WTC11 (cell line): Measurements from ENCODE around the gene NUDT3. TPM values are rescaled to one million over a fixed set of nuclear protein-coding genes. Genes with fewer than 3 reads are reported as not detected.
A peak's percentile ranks its signal among the peaks of the same experiment; 100 is the strongest.

Experiments used
- ATF1 ChIP-seq: sonication (generic); formaldehyde crosslinking; IDR thresholded peaks from 2 replicates; pipeline ENCODE4 v1.8.1; 2023; ENCODE audit warnings: mild to moderate bottlenecking, moderate library complexity, missing genetic modification reagents
- CREB1 ChIP-seq: sonication (generic); formaldehyde crosslinking; IDR thresholded peaks from 2 replicates; pipeline ENCODE4 v1.8.0; 2023; ENCODE audit warnings: mild to moderate bottlenecking, missing genetic modification reagents
- ELF4 ChIP-seq: sonication (generic); formaldehyde crosslinking; IDR thresholded peaks from 2 replicates; pipeline ENCODE4 v1.8.1; 2022; ENCODE audit warnings: low read depth, mild to moderate bottlenecking, moderate library complexity, missing genetic modification reagents
- FOXP1 ChIP-seq: sonication (generic); formaldehyde crosslinking; IDR thresholded peaks from 2 replicates; pipeline ENCODE4 v1.8.0; 2022; ENCODE audit warnings: missing genetic modification reagents, mild to moderate bottlenecking, moderate library complexity, borderline replicate concordance
- HMGA2 ChIP-seq: fragments of 250-450 bp; sonication (Bioruptor Pico); IDR thresholded peaks from 2 replicates; pipeline ENCODE4 v1.4.0; 2021; ENCODE audit warnings: mild to moderate bottlenecking, moderate library complexity
- IRF2 ChIP-seq: sonication (generic); formaldehyde crosslinking; IDR thresholded peaks from 2 replicates; pipeline ENCODE4 v1.8.0; 2022; ENCODE audit warnings: low read depth, missing genetic modification reagents, borderline replicate concordance
- MLX ChIP-seq: sonication (generic); formaldehyde crosslinking; IDR thresholded peaks from 2 replicates; pipeline ENCODE4 v1.8.1; 2023; ENCODE audit warnings: mild to moderate bottlenecking, missing genetic modification reagents, moderate library complexity
- NFE2L1 ChIP-seq: sonication (generic); formaldehyde crosslinking; IDR thresholded peaks from 2 replicates; pipeline ENCODE4 v1.8.1; 2023; ENCODE audit warnings: missing genetic modification reagents
- NR1H2 ChIP-seq: sonication (generic); formaldehyde crosslinking; IDR thresholded peaks from 2 replicates; pipeline ENCODE4 v1.9.0; 2021; ENCODE audit warnings: mild to moderate bottlenecking, moderate library complexity, missing genetic modification reagents
- OVOL2 ChIP-seq: fragments of 250-450 bp; sonication (Bioruptor Pico); IDR thresholded peaks from 2 replicates; pipeline ENCODE4 v1.9.0; 2021; ENCODE audit warnings: mild to moderate bottlenecking, borderline replicate concordance
- PRRX2 ChIP-seq: fragments of 250-450 bp; sonication (Bioruptor Pico); IDR thresholded peaks from 2 replicates; pipeline ENCODE4 v1.8.0; 2021; ENCODE audit warnings: mild to moderate bottlenecking
- SP1 ChIP-seq: sonication (generic); formaldehyde crosslinking; conservative IDR thresholded peaks from 2 replicates; pipeline ENCODE4 v1.8.1; 2022; ENCODE audit warnings: missing genetic modification reagents
- USF2 ChIP-seq: sonication (generic); formaldehyde crosslinking; IDR thresholded peaks from 2 replicates; pipeline ENCODE4 v1.8.1; 2023; ENCODE audit warnings: mild to moderate bottlenecking, missing genetic modification reagents, moderate library complexity
- ZBTB21 ChIP-seq: sonication (generic); formaldehyde crosslinking; IDR thresholded peaks from 2 replicates; pipeline ENCODE4 v1.8.1; 2023; ENCODE audit warnings: mild to moderate bottlenecking, missing genetic modification reagents, borderline replicate concordance
- ZNF138 ChIP-seq: sonication (generic); formaldehyde crosslinking; conservative IDR thresholded peaks from 2 replicates; pipeline ENCODE4 v1.8.1; 2022; ENCODE audit warnings: mild to moderate bottlenecking, moderate library complexity, missing genetic modification reagents
- ZNF671 ChIP-seq: fragments of 250-450 bp; sonication (Bioruptor Pico); IDR thresholded peaks from 2 replicates; pipeline ENCODE4 v1.8.0; 2021; ENCODE audit warnings: mild to moderate bottlenecking
- ZSCAN18 ChIP-seq: fragments of 250-450 bp; sonication (Bioruptor Pico); IDR thresholded peaks from 2 replicates; pipeline ENCODE4 v2.1.2; 2022; ENCODE audit warnings: mild to moderate bottlenecking, moderate library complexity
- total RNA-seq: library from RNA; stranded (reverse); gene quantifications from 3 replicates; pipeline ENCODE4 v1.2.3, GENCODE V29; 2021
- TF ChIP-seq, protein P1 (sequence below): sonication (generic); formaldehyde crosslinking; IDR thresholded peaks from 2 replicates; pipeline ENCODE4 v1.8.0; 2023; ENCODE audit warnings: mild to moderate bottlenecking, missing genetic modification reagents
- TF ChIP-seq, protein P2 (sequence below): fragments of 250-450 bp; sonication (Bioruptor Pico); IDR thresholded peaks from 2 replicates; pipeline ENCODE4 v1.9.0; 2021; ENCODE audit warnings: mild to moderate bottlenecking
- TF ChIP-seq, protein P3 (sequence below): sonication (generic); formaldehyde crosslinking; IDR thresholded peaks from 2 replicates; pipeline ENCODE4 v1.8.0; 2022; ENCODE audit warnings: mild to moderate bottlenecking, missing genetic modification reagents
- TF ChIP-seq, protein P4 (sequence below): sonication (generic); formaldehyde crosslinking; IDR thresholded peaks from 2 replicates; pipeline ENCODE4 v1.8.0; 2023; ENCODE audit warnings: missing genetic modification reagents, mild to moderate bottlenecking, borderline replicate concordance
- TF ChIP-seq, protein P5 (sequence below): sonication (generic); formaldehyde crosslinking; IDR thresholded peaks from 2 replicates; pipeline ENCODE4 v1.8.1; 2023; ENCODE audit warnings: mild to moderate bottlenecking, missing genetic modification reagents
- TF ChIP-seq, protein P6 (sequence below): sonication (generic); formaldehyde crosslinking; IDR thresholded peaks from 2 replicates; pipeline ENCODE4 v1.8.1; 2022; ENCODE audit warnings: mild to moderate bottlenecking, missing genetic modification reagents, moderate library complexity, borderline replicate concordance
- TF ChIP-seq, protein P7 (sequence below): sonication (generic); formaldehyde crosslinking; IDR thresholded peaks from 2 replicates; pipeline ENCODE4 v1.8.0; 2022; ENCODE audit warnings: mild to moderate bottlenecking, missing genetic modification reagents

The NUDT3 gene
- total RNA-seq, 1 experiment from 2014 or later, result 30.0 TPM

GRCh38 chr6:34392497-34393190, at the start of gene NUDT3 (continued):
- TF ChIP-seq MLX (CRISPR knock-in tag), result no peak
- no peak for TF ChIP-seq OVOL2 (CRISPR knock-in tag)
- TF ChIP-seq FOXP1, result peak; percentile 49; the same call in 1 of the 2 replicates
- TF ChIP-seq, protein P1, sequence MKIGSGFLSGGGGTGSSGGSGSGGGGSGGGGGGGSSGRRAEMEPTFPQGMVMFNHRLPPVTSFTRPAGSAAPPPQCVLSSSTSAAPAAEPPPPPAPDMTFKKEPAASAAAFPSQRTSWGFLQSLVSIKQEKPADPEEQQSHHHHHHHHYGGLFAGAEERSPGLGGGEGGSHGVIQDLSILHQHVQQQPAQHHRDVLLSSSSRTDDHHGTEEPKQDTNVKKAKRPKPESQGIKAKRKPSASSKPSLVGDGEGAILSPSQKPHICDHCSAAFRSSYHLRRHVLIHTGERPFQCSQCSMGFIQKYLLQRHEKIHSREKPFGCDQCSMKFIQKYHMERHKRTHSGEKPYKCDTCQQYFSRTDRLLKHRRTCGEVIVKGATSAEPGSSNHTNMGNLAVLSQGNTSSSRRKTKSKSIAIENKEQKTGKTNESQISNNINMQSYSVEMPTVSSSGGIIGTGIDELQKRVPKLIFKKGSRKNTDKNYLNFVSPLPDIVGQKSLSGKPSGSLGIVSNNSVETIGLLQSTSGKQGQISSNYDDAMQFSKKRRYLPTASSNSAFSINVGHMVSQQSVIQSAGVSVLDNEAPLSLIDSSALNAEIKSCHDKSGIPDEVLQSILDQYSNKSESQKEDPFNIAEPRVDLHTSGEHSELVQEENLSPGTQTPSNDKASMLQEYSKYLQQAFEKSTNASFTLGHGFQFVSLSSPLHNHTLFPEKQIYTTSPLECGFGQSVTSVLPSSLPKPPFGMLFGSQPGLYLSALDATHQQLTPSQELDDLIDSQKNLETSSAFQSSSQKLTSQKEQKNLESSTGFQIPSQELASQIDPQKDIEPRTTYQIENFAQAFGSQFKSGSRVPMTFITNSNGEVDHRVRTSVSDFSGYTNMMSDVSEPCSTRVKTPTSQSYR (CRISPR knock-in tag), result no peak
- no peak for TF ChIP-seq ATF1 (CRISPR knock-in tag)
- TF ChIP-seq ELF4, result no peak
- no peak for TF ChIP-seq ZNF138 (CRISPR knock-in tag)
- no peak for TF ChIP-seq ZBTB21 (CRISPR knock-in tag)
- TF ChIP-seq NFE2L1 (CRISPR knock-in tag), result no peak
- TF ChIP-seq, protein P2, sequence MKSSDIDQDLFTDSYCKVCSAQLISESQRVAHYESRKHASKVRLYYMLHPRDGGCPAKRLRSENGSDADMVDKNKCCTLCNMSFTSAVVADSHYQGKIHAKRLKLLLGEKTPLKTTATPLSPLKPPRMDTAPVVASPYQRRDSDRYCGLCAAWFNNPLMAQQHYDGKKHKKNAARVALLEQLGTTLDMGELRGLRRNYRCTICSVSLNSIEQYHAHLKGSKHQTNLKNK (CRISPR knock-in tag), result no peak
- TF ChIP-seq HMGA2 (CRISPR knock-in tag), result no peak
- TF ChIP-seq, protein P3, sequence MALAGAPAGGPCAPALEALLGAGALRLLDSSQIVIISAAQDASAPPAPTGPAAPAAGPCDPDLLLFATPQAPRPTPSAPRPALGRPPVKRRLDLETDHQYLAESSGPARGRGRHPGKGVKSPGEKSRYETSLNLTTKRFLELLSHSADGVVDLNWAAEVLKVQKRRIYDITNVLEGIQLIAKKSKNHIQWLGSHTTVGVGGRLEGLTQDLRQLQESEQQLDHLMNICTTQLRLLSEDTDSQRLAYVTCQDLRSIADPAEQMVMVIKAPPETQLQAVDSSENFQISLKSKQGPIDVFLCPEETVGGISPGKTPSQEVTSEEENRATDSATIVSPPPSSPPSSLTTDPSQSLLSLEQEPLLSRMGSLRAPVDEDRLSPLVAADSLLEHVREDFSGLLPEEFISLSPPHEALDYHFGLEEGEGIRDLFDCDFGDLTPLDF (CRISPR knock-in tag), result no peak
- TF ChIP-seq NR1H2, result no peak
- no peak for TF ChIP-seq CREB1 (CRISPR knock-in tag)
- TF ChIP-seq, protein P4, sequence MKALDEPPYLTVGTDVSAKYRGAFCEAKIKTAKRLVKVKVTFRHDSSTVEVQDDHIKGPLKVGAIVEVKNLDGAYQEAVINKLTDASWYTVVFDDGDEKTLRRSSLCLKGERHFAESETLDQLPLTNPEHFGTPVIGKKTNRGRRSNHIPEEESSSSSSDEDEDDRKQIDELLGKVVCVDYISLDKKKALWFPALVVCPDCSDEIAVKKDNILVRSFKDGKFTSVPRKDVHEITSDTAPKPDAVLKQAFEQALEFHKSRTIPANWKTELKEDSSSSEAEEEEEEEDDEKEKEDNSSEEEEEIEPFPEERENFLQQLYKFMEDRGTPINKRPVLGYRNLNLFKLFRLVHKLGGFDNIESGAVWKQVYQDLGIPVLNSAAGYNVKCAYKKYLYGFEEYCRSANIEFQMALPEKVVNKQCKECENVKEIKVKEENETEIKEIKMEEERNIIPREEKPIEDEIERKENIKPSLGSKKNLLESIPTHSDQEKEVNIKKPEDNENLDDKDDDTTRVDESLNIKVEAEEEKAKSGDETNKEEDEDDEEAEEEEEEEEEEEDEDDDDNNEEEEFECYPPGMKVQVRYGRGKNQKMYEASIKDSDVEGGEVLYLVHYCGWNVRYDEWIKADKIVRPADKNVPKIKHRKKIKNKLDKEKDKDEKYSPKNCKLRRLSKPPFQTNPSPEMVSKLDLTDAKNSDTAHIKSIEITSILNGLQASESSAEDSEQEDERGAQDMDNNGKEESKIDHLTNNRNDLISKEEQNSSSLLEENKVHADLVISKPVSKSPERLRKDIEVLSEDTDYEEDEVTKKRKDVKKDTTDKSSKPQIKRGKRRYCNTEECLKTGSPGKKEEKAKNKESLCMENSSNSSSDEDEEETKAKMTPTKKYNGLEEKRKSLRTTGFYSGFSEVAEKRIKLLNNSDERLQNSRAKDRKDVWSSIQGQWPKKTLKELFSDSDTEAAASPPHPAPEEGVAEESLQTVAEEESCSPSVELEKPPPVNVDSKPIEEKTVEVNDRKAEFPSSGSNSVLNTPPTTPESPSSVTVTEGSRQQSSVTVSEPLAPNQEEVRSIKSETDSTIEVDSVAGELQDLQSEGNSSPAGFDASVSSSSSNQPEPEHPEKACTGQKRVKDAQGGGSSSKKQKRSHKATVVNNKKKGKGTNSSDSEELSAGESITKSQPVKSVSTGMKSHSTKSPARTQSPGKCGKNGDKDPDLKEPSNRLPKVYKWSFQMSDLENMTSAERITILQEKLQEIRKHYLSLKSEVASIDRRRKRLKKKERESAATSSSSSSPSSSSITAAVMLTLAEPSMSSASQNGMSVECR (CRISPR knock-in tag), result no peak
- no peak for TF ChIP-seq PRRX2 (CRISPR knock-in tag)
- no peak for TF ChIP-seq USF2 (CRISPR knock-in tag)
- no peak for TF ChIP-seq ZNF671 (CRISPR knock-in tag)
- TF ChIP-seq, protein P5, sequence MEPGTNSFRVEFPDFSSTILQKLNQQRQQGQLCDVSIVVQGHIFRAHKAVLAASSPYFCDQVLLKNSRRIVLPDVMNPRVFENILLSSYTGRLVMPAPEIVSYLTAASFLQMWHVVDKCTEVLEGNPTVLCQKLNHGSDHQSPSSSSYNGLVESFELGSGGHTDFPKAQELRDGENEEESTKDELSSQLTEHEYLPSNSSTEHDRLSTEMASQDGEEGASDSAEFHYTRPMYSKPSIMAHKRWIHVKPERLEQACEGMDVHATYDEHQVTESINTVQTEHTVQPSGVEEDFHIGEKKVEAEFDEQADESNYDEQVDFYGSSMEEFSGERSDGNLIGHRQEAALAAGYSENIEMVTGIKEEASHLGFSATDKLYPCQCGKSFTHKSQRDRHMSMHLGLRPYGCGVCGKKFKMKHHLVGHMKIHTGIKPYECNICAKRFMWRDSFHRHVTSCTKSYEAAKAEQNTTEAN (CRISPR knock-in tag), result 0 out of 2 replicates have a peak, but pooled peaks have one; percentile 21
- TF ChIP-seq, protein P6, sequence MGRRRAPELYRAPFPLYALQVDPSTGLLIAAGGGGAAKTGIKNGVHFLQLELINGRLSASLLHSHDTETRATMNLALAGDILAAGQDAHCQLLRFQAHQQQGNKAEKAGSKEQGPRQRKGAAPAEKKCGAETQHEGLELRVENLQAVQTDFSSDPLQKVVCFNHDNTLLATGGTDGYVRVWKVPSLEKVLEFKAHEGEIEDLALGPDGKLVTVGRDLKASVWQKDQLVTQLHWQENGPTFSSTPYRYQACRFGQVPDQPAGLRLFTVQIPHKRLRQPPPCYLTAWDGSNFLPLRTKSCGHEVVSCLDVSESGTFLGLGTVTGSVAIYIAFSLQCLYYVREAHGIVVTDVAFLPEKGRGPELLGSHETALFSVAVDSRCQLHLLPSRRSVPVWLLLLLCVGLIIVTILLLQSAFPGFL (CRISPR knock-in tag), result no peak
- no peak for TF ChIP-seq ZSCAN18 (CRISPR knock-in tag)
- TF ChIP-seq SP1, result no peak; the same call in 1 of the 2 replicates
- TF ChIP-seq IRF2 (CRISPR knock-in tag), result no peak
- TF ChIP-seq, protein P7, sequence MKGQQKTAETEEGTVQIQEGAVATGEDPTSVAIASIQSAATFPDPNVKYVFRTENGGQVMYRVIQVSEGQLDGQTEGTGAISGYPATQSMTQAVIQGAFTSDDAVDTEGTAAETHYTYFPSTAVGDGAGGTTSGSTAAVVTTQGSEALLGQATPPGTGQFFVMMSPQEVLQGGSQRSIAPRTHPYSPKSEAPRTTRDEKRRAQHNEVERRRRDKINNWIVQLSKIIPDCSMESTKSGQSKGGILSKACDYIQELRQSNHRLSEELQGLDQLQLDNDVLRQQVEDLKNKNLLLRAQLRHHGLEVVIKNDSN, result no peak
